Right atrium auricular region (tissue), 2 donors: ENCODE data around the gene GEMIN8. TPM values are rescaled to one million over a fixed set of nuclear protein-coding genes. Genes with fewer than 3 reads are reported as not detected.

Source experiments
- DNase-seq: peaks from one replicate; pipeline ENCODE4 v3.0.0-alpha.2; 2019; ENCODE audit warnings: low spot score
- H3K27ac ChIP-seq, 2 donors: fragments of 200-600 bp; sonication (generic); 1 replicate in 1 of 2; 2 replicates in 1 of 2; pipeline ENCODE4 v1.5.1; 2016 to 2019
- H3K27me3 ChIP-seq, 2 donors: fragments of 200-600 bp; sonication (generic); one replicate each; pipeline versions ENCODE4 v1.5.1 to v1.6.0; 2017 to 2019
- H3K36me3 ChIP-seq: fragments of 200-600 bp; sonication (generic); one replicate; pipeline ENCODE4 v1.5.1; 2016
- H3K4me1 ChIP-seq, 2 donors: fragments of 200-600 bp; sonication (generic); one replicate each; pipeline versions ENCODE4 v1.5.1 to v1.6.0; 2017 to 2019
- H3K4me3 ChIP-seq, 2 donors: fragments of 200-600 bp; sonication (generic); 1 replicate in 1 of 2; 2 replicates in 1 of 2; pipeline ENCODE4 v1.5.1; 2017 to 2019; ENCODE audit warnings: mild to moderate bottlenecking in 1 of 2, moderate library complexity in 1 of 2
- H3K9me3 ChIP-seq, 2 donors: fragments of 200-600 bp; sonication (generic); one replicate each; pipeline ENCODE4 v1.5.1; 2019
- total RNA-seq, 2 donors: library from RNA; depleted of rRNA; stranded (reverse); fragments of >200 nt; gene quantifications; one replicate each; pipeline ENCODE4 v1.1.0, GENCODE V29; 2016
- TF ChIP-seq, protein P1 (sequence below), 2 donors: fragments of 200-600 bp; sonication (generic); IDR thresholded peaks; one replicate each; pipeline ENCODE4 v1.5.1; 2019; ENCODE audit warnings: antibody characterized with exemption in 2 of 2

Gene GEMIN8
- total RNA-seq, 2 donors from 2014 or later = 7.6 to 12.8 TPM

DNA sequence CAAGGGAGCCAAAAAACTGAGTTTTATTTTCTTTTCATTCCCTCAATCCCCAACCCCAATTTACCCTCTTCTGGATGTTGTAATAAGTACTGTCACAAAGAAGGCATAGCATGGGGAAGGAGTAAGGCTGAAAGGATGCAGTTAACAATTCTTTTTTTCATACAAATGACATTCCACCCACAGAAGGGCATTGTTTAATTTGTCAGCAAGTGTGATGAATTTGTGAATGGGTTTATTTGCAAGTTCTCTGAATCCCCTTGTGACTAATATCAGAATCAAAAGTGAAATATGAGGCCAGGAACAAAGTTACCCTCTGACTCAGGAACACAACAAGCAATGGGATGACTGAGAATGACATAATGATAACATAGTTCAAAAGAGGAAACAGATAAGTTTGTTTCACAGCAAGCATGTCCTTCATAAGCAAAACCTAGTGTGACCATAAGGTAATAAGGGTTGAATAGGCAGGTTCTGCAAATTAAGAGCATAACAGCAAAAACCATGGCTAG lies 2.1 kb downstream of the GEMIN8 start:
- DNase-seq = no peak
- H3K27ac ChIP-seq = peak overlapping the region in 1 of 2 donors; percentile 4
- peaks cover 0 to 20% of the 10 kb centered on the region in 2 donors for H3K4me1 ChIP-seq
- no peaks in the 10 kb centered on the region for H3K9me3 ChIP-seq
- TF ChIP-seq, protein P1, sequence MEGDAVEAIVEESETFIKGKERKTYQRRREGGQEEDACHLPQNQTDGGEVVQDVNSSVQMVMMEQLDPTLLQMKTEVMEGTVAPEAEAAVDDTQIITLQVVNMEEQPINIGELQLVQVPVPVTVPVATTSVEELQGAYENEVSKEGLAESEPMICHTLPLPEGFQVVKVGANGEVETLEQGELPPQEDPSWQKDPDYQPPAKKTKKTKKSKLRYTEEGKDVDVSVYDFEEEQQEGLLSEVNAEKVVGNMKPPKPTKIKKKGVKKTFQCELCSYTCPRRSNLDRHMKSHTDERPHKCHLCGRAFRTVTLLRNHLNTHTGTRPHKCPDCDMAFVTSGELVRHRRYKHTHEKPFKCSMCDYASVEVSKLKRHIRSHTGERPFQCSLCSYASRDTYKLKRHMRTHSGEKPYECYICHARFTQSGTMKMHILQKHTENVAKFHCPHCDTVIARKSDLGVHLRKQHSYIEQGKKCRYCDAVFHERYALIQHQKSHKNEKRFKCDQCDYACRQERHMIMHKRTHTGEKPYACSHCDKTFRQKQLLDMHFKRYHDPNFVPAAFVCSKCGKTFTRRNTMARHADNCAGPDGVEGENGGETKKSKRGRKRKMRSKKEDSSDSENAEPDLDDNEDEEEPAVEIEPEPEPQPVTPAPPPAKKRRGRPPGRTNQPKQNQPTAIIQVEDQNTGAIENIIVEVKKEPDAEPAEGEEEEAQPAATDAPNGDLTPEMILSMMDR (IDR thresholded peaks at IDR 0.05) = no peak
- H3K4me3 ChIP-seq = no peak overlapping the region
- no peaks in the 10 kb centered on the region for H3K36me3 ChIP-seq
- H3K27me3 ChIP-seq = no peaks in the 10 kb centered on the region

DNA sequence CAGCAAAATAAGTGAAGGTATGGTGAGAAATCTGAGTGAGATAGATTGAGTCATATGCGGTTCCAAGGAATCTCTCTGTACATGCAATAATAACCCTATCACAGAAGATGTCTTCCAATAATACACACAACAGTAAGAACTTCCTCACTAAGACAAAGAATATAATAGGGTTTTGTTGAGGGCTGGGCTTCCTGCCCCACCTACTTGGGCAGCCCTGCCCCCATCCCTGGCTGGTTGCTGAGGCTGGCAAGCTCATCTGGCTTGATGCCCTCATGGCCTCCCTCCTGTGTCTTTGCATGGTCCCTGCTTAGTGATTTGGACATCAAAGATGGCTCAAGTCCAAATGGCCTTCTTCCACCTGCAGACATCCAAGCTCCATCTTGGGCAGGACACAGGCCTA lies 2.7 kb downstream of the GEMIN8 start:
- Histone ChIP-seq H3K4me1 (peaks cover 0 to 20% of the 10 kb centered on the region in 2 donors), H3K27me3 (no peaks in the 10 kb centered on the region), H3K27ac (peak overlapping the region in 1 of 2 donors; percentile 4), H3K4me3 (no peak overlapping the region), H3K9me3 (peaks cover 0 to 3% of the 10 kb centered on the region in 2 donors), H3K36me3 (no peaks in the 10 kb centered on the region)
- TF ChIP-seq, protein P1 (IDR thresholded peaks at IDR 0.05) = no peak
- no peak for DNase-seq

DNA sequence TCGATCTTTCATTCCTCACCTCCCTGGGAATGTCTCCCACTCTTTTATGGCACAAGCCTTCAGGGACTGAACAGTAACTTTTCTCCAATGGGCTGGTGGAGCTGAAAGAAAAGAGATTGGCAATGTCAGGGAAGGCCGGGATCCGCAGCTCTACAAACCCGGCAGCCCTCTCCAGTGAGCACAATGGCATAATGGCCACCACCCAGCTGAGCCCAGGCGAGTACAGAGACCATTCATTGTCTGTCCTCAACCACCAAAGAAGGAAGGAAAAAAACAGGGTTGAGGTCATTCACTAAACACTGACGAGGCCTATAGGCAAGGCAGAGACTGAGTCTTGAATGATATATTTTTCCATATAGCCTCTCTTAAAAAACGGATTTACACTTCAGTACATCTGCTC lies 3.6 kb downstream of the GEMIN8 start:
- TF ChIP-seq, protein P1 (IDR thresholded peaks at IDR 0.05) = no peak
- Histone ChIP-seq H3K4me1 (peaks cover 0 to 20% of the 10 kb centered on the region in 2 donors), H3K36me3 (no peaks in the 10 kb centered on the region), H3K27me3 (no peaks in the 10 kb centered on the region), H3K9me3 (peaks cover 0 to 5% of the 10 kb centered on the region in 2 donors), H3K4me3 (no peak overlapping the region), H3K27ac (no peak overlapping the region)
- no peak for DNase-seq

DNA sequence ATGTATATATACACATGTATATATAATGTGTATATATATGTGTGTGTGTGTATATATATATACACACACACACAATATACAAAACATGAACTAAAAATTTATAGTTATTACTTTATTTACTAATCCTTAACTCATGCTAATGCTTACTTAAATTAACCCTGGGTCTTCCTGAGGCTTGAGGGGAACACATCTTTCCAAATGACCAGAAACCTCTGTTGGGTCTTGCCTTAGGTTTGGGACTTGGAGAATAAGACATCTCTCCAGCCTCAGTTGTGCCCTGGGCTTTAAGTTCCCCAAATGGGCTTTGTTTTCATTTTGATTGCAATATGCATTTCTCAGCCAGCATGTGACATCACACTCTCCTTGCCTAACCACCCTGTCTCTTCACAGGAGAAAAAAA lies 7.7 kb downstream of the GEMIN8 start:
- H3K4me1 ChIP-seq = no peaks in the 10 kb centered on the region
- H3K9me3 ChIP-seq = peaks cover 0 to 5% of the 10 kb centered on the region in 2 donors
- H3K27ac ChIP-seq = no peak overlapping the region
- no peak for DNase-seq
- no peaks in the 10 kb centered on the region for H3K27me3 ChIP-seq
- no peak overlapping the region for H3K4me3 ChIP-seq
- peaks cover 15% of the 10 kb centered on the region for H3K36me3 ChIP-seq
- TF ChIP-seq, protein P1 (IDR thresholded peaks at IDR 0.05) = no peak

DNA sequence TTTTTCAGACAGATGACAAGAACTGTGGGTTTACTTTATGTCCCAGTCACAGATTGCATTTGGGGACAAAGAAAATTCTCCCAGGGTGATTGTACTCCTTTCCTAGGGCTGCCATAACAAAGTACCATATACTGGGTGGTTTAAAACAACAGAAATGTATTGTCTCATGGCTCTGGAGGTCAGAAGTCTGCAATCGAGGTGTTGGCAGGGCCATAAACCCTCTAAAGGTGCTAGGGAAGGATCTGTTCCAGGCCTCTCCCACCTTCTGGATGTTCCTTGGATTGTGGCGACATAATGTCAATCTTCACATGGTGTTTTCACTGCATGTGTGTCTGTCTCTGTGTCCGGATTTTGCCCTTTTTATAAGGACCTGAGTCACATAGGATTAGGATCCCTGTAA lies 12.3 kb downstream of the GEMIN8 start:
- Histone ChIP-seq H3K27ac (no peak overlapping the region), H3K27me3 (no peaks in the 10 kb centered on the region), H3K4me3 (no peak overlapping the region), H3K9me3 (peaks cover 0 to 10% of the 10 kb centered on the region in 2 donors), H3K4me1 (no peaks in the 10 kb centered on the region), H3K36me3 (peaks cover 21% of the 10 kb centered on the region)
- no peak for DNase-seq
- TF ChIP-seq, protein P1 (IDR thresholded peaks at IDR 0.05) = no peak

DNA sequence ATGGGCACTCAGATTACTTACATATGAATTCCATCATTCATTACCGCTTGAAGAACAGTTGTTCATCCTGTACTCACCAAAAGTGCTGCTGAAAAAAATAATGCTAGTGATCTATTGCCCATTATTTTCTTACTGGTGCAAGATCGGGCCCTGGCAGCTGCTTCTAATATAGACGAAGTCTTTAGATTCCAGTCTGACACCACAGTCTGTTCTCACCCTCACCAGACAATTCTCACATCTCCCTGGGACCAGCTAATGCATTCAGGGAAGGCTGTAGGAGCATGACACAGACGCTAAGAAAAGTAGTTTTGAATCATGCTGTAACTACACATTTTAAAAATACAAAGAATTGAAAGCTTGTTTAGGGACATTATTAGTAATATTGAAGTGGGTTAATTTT lies 13.8 kb downstream of the GEMIN8 start:
- Histone ChIP-seq H3K27ac (no peak overlapping the region), H3K9me3 (peaks cover 0 to 5% of the 10 kb centered on the region in 2 donors), H3K4me1 (no peaks in the 10 kb centered on the region), H3K4me3 (no peak overlapping the region), H3K36me3 (peaks cover 21% of the 10 kb centered on the region), H3K27me3 (no peaks in the 10 kb centered on the region)
- no peak for DNase-seq
- TF ChIP-seq, protein P1 (IDR thresholded peaks at IDR 0.05) = no peak
